HG02938 (cell line): ENCODE data around the gene DYDC2.

Source experiments
- ATAC-seq: cut with Tn5 transposase; IDR thresholded peaks from one replicate; pipeline ENCODE4 v1.9.1; 2021; ENCODE audit warnings: mild to moderate bottlenecking, moderate library complexity; ENCODE audit not compliant: unreplicated experiment

DYDC2 gene

GRCh38 chr10:80371467-80371866 lies 14.9 kb downstream of the DYDC2 start:
- no peak for ATAC-seq

GRCh38 chr10:80372675-80373074 lies 16.1 kb downstream of the DYDC2 start:
- no peak for ATAC-seq

GRCh38 chr10:80373502-80373901 lies 16.9 kb downstream of the DYDC2 start:
- no peak for ATAC-seq

- no peak for ATAC-seq
Observed at GRCh38 chr10:80379701-80380100, 23.1 kb downstream of the DYDC2 start.

GRCh38 chr10:80380185-80380584 lies 23.6 kb downstream of the DYDC2 start:
- ATAC-seq = no peak

- peak; percentile 57 for ATAC-seq
Observed at GRCh38 chr10:80382989-80383388, 26.4 kb downstream of the DYDC2 start.

- ATAC-seq = no peak
Observed at GRCh38 chr10:80390740-80391139, 34.2 kb downstream of the DYDC2 start.

GRCh38 chr10:80392250-80392649 lies 35.7 kb downstream of the DYDC2 start:
- ATAC-seq = no peak

GRCh38 chr10:80394358-80394916 lies 37.9 kb downstream of the DYDC2 start:
- no peak for ATAC-seq

- ATAC-seq = no peak
Observed at GRCh38 chr10:80397014-80397413, 40.4 kb downstream of the DYDC2 start.

- ATAC-seq = no peak
Observed at GRCh38 chr10:80400136-80400804, 43.7 kb downstream of the DYDC2 start.

GRCh38 chr10:80405035-80405434 lies 48.5 kb downstream of the DYDC2 start:
- no peak for ATAC-seq

- ATAC-seq = no peak
Observed at GRCh38 chr10:80405626-80406025, 49.0 kb downstream of the DYDC2 start.

- ATAC-seq = no peak
Observed at GRCh38 chr10:80406204-80406603, 49.6 kb downstream of the DYDC2 start.

- ATAC-seq = peak; percentile 28
Observed at GRCh38 chr10:80407812-80408241, 51.2 kb downstream of the DYDC2 start.

- ATAC-seq = peak; percentile 83
Observed at GRCh38 chr10:80408242-80409101, 51.9 kb downstream of the DYDC2 start, which contains the start of gene PRXL2A. TSS of gene PRXL2A (plus strand) at chr10:80408551. CDS start at chr10:80420468, 11,917 bp downstream.

GRCh38 chr10:80409121-80409520 lies 52.5 kb downstream of the DYDC2 start:
- ATAC-seq = no peak

- ATAC-seq = no peak
Observed at GRCh38 chr10:80410122-80410521, 53.5 kb downstream of the DYDC2 start.

GRCh38 chr10:80410578-80411145 lies 54.1 kb downstream of the DYDC2 start:
- no peak for ATAC-seq

GRCh38 chr10:80411267-80411668 lies 54.7 kb downstream of the DYDC2 start:
- no peak for ATAC-seq

- no peak for ATAC-seq
Observed at GRCh38 chr10:80411681-80412220, 55.2 kb downstream of the DYDC2 start.
